CD4-positive, alpha-beta T cell treated with Interleukin-6 for 4 hours (primary cell): ENCODE data around the gene SLC35B4.

Experiments
- DNase-seq: peaks from one replicate; pipeline ENCODE4 v3.0.0-alpha.2; 2020; ENCODE audit warnings: mixed read lengths

Gene SLC35B4, protein sequence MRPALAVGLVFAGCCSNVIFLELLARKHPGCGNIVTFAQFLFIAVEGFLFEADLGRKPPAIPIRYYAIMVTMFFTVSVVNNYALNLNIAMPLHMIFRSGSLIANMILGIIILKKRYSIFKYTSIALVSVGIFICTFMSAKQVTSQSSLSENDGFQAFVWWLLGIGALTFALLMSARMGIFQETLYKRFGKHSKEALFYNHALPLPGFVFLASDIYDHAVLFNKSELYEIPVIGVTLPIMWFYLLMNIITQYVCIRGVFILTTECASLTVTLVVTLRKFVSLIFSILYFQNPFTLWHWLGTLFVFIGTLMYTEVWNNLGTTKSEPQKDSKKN

DNA sequence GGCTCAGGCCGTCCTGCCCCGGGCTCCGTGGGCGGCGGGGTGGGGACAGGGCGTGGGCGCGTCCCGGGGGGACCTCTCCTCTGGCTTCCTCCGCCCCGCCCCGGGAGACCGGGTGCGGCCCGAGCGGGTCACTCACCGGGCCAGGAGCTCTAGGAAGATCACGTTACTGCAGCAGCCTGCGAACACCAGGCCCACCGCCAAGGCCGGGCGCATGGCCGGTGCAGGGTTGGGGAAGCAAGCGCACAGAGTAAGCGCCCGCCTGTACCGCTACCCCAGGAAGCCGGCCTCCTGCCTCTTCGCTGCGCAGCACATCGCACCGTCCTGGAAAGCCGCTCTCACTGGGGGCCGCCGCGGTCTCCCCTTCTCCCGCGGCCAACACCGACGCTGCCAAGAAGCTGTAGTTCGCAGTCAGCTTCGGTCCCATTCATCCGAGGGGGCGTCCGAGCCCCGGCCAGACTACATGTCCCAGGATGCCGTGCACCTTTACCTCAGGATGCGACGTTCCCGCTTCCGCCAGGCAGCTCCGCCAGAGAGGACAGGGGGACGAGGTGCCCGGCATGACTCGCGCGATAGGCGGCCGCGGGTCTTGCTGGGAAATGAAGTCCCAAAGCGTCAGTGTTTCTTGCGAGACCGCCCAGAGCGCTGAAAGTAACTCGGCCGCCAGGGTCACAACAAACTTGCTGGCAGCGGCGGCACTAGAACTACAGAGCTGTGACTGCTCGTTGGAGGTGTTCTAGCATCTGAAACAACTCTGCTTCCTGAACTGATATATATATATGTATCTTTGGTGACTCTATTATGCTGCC is at the start of gene SLC35B4:
TSS of gene SLC35B4 (minus strand) at position 392 of the 806 bp plus-strand sequence. CDS start at position 213, 179 bp downstream.
- peak; percentile 95 for DNase-seq

DNA sequence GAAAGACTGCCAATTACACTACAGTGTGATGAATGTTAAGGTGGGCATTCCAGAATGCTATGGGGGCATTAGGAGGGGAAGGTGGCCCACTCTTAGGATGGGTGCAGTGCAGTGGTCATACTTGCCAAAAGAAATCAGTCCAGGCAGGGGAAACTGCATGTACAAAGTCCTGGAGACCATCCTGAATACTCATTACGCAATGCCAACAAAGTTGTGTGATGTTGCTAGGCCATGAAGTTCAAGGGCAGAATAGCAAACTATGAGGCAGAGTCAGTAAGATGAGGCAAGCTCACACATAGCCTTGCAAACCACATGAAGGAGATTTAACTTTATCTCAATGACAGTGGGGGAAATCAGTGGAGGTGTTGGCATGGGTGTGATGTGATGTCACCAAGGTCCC is 49.8 kb upstream of the SLC35B4 start:
- DNase-seq = no peak

DNA sequence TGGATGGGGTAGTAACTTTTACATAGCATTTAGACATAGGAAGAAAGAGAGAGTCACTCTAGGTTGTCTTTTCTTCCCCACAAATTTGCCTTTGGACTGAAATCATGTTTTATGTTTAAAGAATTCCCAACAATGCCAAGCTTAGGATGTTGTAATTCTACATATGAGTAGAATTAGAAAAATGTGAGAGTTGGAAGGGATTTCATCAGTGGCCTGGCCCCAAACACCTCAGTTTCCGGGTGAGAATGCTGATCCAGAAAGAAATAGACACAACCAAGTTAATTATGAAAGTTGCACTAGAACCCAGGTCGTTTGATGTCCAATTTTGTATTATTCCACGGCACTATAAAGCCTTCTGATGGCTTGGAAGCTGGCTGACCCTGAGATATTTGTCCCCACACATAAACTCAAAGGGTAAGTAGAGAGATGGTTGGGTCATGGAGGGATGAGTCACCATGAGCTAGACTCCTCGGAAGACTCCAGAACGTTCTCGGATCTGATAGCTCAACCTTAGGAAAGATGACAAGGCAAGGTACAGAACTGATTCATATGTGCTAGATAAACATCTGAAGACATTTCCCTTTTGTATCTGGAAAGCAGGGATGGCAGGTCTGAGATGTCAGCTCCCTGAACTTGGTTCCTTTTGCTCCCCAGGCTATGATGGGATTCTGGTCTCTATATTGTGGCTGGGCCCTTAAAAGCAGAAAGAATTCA is 48.8 kb upstream of the SLC35B4 start:
- DNase-seq = no peak

DNA sequence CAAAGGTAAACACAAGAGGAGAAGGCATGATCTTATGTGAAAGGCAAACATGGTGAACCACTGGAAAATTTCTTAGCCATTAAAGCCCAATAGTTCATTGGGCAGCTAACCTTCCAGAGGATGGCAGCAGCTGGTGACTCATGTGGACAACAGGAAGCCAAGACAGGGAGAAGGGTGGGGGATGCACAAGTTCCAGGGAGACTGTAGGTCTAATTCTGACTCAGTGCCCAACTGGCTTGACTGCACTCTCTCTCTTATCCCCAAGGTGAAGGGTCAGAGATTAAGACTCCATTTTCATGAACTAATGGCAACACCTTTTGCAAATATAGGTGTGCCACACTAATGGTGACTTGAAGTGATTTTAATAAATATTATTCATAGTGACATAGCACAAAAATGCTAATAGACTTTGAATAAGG is 47.9 kb upstream of the SLC35B4 start:
- no peak for DNase-seq

DNA sequence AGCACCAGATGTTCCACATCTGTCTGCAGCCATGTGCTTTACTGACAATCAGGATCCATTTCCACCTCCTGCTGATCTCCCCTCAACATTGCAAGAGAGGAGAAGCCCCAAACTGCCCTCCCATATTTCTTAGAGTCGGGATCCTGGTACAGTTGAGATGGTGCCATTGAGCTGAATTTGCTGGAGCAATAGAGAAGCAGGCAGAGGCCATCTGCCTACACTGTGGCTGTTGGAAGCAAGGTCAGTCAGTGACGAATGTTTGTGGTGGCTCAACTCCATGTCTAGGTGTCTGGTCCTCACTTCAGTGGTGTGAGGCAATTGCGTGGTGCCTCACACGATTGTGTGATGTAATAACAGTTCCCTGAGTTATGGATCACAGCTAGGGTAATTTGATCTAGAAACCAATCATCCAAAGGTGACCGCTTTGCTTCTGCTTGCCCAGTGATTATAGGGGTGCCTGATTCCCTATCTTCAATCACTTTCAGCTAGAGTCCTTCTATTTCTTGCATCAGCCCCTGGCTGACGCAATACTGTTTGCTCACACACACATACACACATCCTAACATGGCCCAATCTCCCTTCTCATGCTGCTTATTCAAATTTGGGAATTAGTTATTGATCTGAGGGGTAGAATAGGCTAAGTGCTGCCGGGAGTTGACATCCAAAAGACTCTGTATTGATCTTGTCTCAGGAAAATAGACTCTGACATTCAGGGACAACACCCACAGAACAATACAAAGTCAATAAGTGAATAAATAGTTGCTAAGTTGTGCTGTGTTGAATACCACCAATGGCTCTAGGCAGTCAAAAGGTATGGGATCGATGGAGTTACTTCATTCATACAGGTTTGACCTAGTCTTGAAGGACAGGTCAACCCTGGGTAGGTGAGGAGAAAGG is 46.1 kb upstream of the SLC35B4 start:
- no peak for DNase-seq

DNA sequence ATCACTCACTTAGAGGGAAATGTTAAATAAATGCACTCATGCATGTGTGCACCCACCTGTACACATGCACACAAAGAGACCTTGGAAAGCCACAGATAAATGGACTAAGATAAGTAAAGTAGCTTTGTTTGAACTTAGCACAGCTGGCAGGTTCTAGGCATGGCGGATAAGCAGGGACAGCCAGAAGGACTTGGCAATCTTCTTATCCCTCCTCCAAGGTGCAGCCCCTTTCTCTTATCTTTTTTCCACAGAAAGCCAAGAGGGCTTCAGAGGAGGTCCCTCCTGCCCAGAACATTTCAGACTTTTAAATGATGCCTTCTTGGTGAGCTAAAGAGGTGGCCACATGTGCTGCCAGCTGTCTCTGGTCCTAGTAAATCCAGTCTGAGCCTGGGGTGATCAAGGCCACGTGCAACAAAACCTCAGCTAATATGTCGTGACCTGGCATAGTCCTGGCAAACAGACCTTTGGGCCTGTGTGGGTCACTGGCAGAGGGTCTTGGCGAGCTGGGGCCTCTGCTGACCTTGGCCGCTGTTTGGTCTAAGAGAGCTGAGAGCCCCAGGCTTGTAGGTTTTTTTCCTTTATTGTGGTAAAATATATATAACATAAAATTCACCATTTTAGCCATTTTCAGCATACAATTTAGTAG is 43.2 kb upstream of the SLC35B4 start:
- DNase-seq = no peak

DNA sequence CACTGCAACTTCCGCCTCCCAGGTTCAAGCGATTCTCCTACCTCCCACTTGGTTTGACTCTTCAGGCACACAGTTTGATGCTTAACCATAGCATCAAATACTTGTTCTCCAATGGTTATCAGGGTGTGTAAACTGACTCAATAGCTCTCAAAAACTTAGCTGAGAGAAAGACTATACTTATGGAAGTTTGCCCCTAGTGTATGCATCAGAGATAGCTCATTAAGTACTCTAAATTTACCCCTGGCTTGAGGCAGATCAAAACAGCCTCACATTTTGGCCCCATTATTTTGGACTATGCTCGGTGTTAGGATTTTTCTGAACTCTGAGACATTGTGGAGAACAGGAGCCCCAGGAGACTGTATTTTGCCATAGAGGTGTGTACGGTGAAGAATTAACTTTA is 40.8 kb upstream of the SLC35B4 start:
- DNase-seq = no peak

DNA sequence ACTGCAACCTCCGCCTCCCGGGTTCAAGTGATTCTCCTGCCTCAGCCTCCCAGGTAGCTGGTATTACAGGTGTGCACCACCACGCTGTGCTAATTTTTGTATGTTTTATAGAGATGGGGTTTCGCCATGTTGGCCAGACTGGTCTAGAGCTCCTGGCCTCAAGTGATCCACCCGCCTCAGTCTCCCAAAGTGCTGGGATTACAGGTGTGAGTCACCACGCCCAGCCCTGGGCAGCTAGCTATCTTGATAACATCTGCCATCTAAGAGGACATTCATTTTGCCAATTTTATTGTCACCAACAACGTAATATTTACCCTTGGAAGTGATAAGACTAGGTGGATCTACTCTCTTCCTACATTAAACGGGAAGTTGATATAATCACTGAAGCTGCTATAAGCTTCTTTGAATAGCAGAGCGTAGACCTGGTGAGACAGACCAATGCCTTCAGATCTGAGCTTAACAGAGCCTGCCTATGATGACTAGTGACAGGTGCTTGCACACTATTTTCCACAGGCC is 39.7 kb upstream of the SLC35B4 start:
- no peak for DNase-seq

DNA sequence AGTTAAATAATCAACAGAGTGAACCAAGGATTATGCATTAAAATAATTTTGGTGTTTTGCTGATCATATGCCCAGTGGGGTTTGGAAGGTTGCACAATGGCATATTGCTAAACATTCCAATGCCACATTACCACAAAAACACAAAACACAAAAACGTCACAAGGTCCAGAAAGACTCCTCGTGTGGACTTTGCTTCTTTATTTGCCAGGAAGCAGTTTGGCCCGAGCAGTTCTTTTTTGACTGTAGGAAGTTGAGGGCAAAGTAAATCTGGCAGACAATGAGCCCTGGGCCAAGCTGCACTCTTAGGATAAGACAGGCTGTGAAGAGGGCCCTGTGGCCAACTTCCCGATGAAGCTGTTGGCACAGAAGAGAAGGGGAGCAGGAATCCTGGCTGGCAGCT is 39.2 kb upstream of the SLC35B4 start:
- DNase-seq = no peak

DNA sequence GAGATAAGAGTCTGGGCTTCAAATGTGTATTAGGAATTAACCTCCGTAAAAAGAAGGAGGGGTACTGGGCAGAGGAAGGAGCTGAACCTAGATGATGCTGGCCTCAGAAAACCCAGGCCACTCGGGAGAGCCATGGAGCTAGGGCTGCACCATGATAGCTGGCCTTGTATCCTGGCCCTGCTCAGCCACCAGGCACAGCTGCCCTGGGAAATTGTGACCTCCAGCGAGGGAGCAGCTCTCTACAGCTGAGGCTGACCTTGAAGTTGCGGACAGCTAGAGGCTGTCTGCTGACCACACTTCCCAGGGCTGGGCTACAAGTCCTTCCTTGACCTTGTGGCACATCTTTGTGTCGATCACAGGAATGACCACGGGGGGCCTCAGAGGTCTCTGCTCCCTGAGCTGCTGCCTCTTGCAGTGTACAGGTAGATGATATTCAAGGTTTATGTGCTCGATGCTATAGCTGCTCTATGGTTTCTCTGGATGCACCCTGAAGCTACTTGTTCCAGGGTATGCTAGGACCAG is 38.3 kb upstream of the SLC35B4 start:
- DNase-seq = no peak

DNA sequence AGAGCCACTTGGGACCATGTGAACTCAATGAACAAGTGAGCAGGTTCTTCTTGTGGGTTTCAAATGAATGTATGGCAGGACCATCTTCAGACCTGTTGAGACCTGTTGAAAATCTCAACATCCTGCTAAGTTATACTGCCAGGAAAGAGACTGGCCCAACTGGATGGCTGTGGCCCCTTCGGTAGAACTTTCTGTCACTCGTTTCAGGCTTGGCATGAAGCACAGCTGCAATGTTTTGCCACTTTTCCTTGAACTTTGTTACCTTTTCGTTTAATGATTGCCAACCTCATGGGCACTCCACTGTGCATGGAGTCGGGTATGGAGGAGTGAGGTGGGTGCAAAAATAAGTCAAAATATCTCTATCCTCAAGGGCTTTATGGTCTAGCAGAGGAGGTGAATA is 36.7 kb upstream of the SLC35B4 start:
- DNase-seq = no peak

DNA sequence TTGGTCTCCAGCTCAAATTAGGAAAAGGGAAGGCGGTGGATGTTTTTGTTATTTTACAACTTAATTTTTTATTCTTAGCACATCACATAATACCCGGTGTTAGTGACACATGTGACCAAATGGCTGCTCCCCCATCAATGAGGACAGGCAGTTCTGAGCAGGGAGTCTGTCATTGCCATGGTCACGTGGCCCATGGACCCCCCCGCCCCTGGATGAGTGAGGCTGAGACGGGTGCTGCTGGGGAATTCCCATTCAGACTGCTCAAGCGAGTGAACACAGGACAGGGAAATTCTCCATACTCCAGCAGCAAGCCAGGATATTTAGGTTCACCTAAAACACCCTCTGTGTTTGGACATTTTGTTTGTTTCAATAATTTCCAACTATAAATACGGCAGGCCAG is 34.7 kb upstream of the SLC35B4 start:
- DNase-seq = no peak

DNA sequence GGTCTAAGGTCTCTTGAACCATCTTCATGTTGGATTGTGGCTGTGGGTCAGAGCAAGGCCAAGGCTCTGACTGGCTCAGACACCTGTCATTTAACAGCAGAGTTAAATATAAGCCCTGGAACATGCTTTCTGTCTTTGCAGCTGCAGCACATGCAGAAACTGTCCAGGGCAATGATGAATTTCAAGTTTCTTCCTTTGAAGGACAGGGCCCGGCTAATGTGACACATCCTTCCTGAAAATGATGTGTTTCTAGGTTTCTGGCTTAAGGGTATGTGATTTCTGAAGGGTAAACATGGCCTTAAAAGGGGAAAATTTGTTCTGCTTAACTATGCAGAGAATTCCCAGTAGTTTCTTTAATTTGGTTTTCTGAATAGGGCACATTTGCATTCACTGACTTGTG is 34.0 kb upstream of the SLC35B4 start:
- no peak for DNase-seq

DNA sequence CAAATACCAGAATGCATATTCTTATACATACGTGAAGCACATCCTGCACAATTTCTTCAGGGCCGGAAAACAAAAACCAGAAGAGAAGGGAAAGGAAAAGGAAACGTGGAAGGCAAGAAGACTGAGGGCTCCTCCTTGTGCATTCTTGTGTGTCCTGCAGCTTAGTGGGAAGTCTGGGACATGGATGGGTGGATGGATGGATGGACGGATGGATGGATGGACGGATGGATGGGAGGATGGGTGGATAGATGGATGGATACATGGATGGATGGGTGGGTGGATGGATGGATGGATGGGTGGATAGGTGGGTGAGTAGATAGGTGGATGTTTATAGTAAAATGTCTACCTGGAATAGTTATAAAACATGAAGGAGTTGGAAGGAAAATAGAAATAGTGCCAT is 30.8 kb upstream of the SLC35B4 start:
- no peak for DNase-seq

DNA sequence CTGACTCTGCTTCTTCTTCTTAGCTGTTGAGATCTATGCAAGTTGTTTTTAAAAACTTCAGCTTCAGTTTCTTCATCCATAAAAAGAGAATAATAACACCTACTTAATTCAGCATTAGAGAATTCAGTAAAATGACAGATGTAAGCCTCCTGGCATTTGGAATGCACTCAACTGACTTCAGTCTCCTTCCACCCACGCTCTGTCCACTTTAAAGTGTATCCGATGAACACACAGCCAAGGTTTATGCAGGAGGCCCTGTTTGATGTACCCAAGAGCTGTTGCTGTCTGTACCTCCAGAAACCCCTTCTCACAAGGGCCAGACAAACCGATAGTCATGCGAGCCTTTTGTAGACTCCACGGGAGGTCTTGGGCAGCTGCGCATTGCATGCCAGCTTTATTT is 27.1 kb upstream of the SLC35B4 start:
- no peak for DNase-seq

DNA sequence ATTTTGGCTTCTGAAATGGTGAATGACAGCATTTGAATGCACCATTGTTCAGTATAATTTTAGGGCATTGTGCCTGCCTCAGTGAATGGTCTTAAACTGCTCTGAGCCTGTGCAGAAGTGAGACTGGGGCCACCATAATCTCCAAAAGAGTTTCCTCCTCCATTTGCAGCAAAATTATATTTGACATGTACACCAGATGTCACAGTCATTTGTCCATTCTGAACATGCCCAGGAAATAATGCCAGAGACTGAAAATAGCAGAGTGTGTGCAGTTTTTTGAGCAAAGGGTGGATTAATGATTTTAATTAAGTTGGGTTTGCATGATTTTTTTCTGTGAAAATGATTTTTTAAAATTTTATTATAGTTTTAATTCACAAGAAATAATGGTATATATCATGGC is 26.4 kb upstream of the SLC35B4 start:
- no peak for DNase-seq

DNA sequence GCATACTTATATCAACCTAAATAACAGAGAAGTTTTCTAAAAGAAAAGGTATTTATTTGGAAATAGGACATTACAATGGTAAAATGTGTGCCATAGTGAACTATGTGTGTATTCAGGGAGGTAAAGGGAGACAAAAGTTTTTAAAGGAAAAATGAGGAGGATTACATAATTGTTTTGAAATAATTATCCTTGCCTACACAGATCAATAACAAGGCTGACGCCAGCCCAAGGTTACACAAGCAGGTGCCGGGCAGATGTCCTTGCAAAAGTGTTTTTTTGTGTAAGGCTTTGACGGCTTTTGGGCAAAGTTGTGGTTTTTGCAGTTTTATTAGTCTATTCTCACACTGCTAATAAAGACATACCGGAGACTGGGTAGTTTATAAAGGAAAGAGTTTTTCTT is 22.7 kb upstream of the SLC35B4 start:
- no peak for DNase-seq

DNA sequence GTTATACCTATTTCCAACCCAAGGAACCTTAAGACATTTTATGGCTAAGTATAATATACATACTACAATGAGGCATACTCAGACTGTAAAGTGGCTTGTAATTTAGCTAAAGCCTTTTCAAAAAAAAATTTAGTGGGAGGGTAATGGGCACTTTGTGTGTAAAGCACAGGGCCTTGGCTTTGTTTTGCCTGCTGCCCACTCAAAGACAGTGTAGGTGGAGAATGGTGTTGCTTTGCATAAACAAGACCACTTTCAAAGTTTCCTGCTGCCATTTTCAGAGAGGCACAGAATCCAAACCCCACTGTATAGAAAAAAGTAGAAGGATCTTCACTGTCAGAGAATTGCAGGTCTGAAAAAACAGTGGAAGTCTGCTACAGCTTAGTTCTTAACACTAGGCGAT is 21.2 kb upstream of the SLC35B4 start:
- DNase-seq = no peak

DNA sequence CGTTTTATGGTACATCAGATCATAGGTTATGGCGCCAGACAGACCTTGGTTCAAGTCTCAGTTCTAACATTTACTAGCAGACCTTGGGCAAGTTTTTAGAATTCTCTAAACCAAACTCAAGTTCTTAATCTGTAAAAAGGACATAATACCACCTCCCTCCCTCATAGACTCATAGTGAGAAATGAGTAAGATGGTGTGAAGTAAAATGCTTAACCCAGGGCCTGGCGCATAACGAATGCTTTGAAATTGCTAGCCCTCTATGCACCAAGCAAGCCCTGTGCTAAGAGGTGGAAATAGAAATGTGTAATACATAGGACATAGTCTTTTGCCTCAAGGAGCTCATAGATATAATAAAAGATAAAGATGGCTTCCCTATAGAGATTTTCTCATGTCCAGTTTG is 17.7 kb upstream of the SLC35B4 start:
- DNase-seq = no peak

DNA sequence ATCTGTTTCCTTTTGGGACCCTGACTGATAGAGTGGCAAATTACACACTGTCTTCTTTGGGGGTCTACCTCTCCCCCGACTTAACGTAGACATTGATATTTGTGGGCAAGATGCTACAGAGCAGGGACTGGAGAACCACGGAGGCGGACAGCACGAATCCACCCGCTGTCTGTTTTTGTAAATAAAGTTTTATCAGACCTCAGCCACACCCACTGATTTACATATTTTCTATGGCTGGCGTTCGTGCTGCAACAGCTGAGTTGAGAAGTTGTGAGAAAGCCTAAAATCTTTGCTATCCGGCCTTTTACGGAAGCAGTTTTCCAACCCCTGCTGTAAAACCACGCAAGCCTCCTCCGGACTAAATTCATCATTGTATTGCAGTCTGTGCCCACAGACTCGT is 17.2 kb upstream of the SLC35B4 start:
- no peak for DNase-seq

DNA sequence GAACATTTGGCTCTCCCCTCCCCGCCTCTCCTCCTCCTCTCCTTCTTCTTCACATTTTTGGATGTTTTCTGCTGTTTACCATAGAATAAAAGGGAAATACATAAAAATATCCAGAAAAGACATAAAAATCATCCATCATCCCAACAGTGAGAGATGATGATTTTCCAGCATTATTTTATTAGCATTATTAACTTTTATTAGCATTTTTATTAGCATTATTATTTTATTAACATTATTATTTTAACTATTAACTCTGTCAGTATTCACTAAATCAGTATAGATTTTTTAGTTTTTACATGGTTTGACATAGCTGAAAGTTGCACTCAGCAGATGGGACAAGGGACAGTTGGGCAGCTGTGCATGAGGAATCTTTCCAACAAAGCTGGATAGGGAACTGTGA is 16.2 kb upstream of the SLC35B4 start:
- DNase-seq = no peak

DNA sequence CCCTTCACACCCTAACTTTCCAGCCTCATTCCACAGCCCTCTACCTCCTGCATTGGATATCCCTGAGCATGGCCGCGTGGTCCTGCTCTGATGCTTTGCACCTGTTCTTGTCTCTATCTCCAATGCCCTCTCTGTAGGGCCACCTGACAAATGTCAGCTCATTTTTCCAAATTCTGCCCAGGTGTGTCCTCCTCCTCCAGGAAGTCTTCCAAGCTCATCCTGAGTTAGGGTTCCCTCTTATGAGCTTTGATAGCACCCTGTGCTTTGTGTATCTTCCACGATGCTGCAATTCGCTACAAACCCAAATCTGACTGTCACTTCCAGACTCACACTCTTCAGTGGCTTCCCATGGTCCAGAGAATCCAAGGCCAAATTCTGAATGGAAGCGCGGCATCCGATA is 14.7 kb upstream of the SLC35B4 start:
- no peak for DNase-seq
